ENCODE measurements around the gene CNTN2.

CNTN2 gene, protein sequence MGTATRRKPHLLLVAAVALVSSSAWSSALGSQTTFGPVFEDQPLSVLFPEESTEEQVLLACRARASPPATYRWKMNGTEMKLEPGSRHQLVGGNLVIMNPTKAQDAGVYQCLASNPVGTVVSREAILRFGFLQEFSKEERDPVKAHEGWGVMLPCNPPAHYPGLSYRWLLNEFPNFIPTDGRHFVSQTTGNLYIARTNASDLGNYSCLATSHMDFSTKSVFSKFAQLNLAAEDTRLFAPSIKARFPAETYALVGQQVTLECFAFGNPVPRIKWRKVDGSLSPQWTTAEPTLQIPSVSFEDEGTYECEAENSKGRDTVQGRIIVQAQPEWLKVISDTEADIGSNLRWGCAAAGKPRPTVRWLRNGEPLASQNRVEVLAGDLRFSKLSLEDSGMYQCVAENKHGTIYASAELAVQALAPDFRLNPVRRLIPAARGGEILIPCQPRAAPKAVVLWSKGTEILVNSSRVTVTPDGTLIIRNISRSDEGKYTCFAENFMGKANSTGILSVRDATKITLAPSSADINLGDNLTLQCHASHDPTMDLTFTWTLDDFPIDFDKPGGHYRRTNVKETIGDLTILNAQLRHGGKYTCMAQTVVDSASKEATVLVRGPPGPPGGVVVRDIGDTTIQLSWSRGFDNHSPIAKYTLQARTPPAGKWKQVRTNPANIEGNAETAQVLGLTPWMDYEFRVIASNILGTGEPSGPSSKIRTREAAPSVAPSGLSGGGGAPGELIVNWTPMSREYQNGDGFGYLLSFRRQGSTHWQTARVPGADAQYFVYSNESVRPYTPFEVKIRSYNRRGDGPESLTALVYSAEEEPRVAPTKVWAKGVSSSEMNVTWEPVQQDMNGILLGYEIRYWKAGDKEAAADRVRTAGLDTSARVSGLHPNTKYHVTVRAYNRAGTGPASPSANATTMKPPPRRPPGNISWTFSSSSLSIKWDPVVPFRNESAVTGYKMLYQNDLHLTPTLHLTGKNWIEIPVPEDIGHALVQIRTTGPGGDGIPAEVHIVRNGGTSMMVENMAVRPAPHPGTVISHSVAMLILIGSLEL

DNA sequence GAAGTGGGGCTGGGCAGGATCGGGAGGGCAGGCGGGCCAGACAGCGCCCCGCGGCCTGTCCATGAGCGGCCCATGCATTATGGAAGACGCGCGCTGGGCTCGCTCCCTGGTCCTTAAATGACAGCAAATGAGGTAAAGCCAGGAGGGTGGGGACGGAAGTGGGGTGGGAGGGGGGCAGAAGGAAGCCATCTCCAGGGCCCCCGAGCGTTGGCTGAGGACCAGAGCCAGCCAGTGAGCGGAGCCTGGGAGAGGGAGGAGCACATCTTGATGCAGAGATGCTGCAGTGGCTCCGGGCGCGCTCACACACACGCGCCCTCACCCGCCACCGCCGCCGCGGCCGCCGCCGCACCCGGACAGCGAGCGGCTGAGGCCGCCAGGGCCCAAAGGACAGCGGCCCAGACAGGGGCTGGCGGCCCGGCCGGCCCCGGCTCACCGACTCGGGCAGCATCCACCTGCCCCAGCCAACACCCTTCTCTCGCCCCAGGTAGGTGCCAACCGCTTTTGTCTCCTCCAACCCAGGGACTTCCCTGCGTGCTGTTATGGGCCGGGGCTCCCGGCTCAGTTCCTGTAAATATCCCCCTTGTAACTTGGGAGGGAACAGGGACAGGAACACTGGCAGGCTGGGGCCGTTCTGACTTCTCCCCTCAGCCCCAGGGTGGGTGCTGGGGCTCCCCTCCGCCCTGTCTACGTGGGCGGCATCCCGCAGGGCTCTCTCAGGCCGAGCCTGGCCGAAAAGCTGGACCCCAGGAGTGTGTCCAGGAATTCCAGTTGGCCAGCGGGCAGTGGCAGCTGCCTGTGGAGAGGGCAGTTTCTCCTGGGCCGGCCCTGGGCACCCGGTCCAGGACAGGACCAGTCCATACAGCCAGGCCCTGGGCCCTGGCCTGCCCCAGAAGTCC is at the start of gene CNTN2:
Gene CNTN2, plus strand, starts transcription at position 302 of the 896 bp plus-strand sequence. CDS start 9,974 bp downstream, outside the sequence.
- DNase-seq = peak in 54 of 56 donors; percentile 39 to 93 (median 81)

DNA sequence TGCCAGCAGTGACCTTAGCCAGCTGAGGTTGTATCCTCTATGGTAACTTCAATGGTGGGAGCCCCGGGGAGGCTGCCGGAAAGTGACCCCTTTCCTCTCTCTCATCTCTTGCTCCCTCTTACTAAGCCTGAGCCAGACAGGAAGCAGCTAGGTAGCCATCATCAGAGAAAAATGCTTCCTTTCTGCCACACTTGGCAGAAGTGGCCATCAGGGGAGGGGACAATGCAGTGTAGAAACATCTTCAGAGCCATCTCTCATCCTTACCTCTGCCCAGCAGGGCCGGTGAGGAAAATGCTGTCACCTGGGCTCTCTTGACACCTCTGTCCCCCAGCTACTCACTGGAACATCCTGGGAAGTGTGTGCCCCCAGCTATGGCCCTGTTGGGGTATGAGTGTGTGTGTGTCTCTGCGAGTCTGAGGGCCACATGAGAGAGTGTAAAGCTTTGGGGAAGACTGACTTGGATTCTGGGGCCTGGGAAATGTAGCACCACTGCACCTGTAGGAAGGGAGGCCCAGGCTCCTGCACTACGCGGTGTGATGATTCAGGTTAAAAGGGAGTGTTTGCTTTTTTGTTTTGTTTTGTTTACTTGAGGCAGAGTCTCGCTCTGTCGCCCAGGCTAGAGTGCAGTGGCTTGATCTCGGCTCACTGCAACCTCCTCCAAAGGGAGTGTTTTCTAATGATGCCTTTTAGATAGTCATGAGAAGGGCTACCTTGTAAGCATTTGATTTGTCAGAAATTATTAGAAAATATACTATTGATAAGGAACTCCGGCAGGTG is 48.7 kb upstream of the CNTN2 start:
- no peak for DNase-seq

DNA sequence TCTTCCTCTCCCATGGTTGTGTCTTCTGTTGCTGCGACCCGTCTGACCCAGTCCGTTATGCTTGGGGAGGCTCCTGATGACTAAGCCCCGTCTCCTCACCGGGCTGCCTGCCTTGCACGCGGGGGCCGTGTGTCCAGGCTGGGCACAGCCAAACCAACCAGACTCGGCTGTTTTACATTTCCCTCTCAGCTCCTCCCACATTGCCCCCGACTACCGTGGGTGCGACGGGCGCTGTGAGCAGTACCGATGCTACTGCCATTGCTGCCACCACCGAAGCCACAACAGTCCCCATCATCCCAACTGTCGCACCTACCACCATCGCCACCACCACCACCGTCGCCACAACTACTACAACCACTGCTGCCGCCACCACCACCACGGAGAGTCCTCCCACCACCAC is 46.0 kb upstream of the CNTN2 start:
- peak in 1 of 56 donors; percentile 18 for DNase-seq

DNA sequence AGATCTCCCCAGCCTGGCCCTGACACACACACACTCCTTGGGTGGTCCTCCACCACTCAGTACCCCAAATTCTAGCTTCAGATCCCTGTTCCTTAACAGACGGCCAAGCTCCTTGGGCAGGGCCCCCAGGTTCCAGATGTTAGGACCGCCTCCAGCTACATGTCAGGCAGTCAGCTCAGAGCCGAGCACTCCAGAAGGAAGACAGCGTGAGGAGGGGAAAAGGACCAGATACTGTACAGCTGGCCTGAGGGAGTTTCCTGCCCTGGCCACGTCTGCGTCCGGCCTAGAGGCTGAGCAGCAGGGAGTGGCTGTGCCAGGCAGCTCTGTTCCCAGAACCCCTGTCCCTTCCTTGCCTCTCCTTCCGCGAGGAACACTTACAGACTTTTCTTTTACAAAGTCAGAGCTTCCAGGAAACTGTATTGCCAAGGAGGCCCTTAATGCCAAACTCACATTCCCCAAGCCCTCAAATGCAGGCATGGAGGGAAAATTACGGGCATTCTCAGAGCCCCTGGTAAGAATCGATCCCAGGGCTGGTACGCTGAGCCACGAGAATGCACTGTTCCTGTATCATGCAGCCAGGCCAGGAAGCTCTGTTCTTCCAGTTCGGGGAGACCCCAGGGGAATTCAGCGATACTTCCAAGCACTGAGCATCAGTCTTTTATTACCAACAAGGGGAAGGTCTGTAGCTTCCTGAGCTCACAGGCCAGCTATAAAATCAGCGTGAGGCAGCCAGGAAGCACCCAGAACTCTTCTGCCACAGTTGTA is 45.2 kb upstream of the CNTN2 start:
- DNase-seq = no peak

DNA sequence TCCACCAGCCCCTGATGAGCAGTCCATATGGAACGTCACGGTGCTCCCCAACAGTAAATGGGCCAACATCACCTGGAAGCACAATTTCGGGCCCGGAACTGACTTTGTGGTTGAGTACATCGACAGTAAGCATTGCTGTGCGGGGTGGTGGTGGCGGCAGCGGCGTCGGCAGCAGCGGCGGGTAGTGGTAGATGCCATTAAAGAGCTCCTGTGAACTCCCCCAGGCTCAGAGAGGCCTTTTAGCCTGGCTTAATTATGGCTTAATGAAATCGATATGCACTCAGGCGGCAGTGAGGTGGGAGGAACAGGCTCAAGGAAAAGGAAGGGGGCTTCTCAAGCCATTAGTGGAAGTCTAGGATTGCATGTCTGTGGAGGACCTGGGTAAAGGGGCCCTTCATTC is 41.9 kb upstream of the CNTN2 start:
- DNase-seq = no peak

DNA sequence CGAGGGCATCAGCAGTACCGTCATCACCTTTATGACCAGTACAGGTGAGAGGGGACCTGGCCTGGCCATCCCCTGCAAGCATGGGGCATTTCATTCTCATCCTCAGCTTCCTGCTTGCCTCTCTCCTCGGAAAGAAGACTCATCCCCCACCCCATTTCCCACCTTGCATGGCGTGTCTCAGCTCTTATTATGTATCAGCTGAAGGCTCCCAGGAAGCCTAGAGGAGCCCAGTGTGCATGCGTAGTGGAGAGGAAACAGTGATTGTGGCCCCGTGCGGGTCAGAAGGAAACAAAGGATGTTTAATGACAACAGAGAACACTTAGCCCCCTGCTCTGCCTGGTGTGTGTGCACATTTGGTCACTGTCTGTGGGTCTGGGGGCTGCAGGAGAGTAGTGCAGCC is 40.3 kb upstream of the CNTN2 start:
- no peak for DNase-seq

DNA sequence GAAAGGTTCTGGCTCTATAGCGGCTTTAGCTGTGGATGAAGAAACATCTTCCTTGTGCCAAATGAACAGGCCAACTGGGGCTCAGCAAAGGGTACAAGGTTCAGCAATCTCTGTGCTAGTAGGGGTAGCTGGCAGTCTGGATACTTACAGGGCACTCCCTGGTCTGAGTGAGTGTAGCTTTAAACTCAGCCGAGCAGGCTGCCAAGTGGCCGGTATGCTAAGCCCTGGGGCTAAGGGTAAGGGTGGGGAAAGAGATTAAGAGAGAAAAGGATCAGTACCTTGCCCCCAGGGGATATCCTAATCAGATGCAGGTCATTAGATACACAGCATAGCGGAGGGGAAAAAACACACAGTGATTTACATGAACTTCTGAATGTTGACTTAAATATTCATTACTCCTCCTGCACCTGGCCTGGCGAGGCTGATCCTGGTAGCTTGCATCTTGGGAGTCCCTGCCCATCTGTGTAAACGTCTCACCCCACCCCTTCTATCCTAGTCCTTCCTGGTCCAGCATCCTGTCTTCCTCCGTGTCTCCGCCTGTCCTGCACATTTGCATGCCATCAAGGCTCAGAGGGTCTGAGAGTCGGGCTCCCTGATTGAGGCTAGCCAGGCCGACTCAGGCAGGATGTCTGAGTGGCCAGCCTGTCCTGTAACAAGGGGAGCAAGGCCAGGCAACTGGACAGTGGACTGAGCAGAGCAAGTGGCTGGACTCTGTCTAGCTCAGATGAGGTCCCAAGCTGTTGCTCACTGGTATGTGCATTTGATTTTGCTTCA is 39.5 kb upstream of the CNTN2 start:
- no peak for DNase-seq

DNA sequence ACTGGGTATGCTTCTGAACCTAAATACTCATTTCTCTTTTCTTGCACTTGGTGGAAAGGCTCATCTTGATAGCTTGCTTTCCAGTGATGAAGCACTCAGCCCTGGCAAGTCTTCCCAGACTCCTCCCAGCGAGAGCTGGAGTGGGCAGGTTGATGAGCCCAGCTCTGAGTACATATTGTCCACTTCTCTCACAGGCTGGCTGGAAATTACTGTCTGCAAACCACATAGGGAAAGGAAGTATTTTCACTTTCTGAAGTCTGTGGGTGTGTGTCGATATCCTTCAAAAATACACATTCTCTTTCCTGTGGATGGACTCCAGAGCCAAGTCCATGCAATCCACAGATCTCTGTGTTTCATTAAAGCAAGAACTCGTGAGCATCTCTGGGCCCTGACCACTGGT is 38.7 kb upstream of the CNTN2 start:
- peak in 9 of 56 donors; percentile 9 to 54 (median 25) for DNase-seq

DNA sequence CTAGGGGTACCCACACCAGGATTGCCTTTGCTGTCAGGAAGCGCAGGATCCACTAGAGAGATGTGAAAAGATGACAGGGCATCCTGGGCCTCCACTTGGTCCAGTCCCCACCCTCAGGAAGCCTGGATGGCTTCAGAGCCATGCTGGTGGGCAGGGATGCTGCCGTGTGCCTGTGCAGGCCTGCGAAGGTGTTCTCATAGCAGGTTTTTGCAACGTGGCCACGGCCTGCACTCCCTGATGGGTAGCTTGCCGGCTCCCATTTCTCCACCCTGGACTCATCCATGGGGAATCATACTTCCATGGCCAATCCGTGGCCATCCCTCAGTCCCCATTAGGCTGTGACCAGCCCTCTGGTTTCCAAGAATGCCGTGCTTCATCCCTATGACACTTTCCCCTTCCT is 34.1 kb upstream of the CNTN2 start:
- DNase-seq = no peak

DNA sequence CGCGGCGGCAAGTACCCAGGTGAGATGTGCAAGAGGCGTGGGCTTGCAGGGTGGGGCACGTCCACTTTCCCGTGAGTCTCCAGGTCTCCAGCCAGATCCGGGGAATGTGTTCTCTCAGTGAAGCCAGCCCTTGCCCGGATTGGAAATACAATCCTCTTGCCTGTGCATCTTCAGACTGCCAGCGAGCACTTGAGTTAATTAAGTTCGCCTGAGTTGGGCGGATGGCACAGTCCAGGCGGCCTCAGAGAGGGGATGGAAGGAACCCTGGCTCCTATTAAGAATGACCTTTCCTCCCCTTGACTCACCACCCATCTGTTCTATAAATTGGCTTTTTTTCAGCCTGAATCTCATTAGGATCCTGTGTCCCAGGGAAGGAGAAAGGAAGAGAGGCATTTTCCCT is 33.3 kb upstream of the CNTN2 start:
- no peak for DNase-seq

DNA sequence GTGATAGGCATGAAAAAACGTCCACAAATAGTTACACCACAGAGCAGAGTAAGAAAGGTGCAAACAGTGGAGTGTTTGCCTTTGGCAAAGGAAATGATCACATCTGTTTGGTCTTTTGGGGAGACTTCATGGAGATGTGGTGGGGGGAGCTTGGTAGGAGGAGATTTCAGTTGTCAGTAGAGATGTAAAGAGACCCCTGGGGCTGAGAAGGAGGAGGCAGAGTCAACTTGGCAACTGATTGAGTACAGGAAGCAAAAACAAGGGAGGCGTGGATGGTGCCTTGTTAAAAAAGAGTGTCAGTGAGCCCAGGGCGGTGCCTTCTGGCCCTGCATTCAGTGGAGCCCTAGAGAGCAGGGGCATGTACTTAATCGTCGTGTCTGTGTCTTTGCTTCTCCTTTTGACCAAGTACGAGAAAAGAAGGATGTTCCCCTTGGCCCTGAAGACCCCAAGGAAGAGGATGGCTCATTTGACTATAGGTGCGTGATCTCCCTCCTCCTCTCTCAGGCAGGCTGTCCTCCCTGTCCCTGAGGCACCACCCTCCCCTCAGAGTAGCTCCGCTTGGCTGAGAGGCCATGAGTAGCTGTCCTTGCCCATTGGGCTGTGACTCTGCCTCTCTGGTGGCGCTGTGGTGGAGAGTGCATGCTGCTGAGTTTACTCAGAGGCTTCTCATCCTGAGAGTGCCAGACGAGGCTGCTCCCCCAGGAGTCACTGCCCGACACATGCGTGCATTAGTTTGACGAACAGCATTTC is 30.4 kb upstream of the CNTN2 start:
- DNase-seq = peak in 1 of 56 donors; percentile 16

DNA sequence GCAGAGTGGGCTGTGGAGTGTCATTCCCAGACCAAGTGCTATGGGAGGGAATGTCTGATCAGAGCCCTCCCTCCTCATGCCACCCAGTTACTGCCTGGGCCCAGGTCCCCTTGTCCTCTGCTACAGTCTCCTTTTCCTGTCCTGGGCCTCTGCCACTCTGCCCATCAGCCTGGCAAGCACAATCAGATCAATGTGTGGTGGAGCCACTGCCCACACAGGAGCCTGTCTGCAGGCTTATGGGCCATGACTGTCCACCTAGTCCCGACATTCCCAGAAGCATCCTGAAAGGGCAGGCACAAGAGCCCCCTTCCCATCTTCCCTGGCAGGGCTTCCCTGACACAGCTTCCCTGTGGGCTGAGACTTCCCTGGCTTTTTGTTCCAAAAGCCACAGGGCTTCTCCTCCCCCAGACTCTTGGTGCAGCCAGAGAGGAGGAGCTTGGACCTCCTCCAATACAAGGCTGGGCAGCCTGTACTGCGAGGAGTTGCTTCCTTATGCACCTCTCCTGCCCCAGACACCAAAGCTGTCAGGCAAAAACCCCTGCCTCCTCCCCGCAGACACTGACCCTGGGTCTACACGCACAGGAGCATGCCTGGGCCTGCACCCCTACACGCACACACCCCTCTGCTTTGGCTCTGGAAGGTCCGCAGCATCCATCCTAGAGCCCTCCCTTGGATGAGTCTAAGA is 29.2 kb upstream of the CNTN2 start:
- peak in 34 of 56 donors; percentile 10 to 73 (median 41) for DNase-seq

DNA sequence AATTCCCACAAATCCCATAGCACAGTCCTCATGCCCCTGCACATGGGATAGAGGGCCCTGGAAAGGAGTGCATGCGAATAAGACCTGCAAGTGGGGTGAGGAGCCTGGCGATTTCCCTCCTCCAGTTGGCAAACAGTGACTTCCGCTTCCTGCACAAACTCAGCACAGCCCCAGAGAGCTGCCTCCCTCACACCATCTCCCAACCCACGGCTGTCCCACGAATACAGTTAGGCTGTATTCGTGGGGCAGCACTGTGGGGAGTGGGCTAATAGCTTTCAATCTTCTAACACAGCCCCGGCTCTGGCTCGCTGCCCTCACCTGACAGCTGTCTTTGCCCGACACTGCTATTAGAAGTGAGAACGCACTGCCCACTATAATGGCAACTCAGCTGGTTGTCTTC is 28.2 kb upstream of the CNTN2 start:
- peak in 4 of 56 donors; percentile 9 to 20 (median 17) for DNase-seq

DNA sequence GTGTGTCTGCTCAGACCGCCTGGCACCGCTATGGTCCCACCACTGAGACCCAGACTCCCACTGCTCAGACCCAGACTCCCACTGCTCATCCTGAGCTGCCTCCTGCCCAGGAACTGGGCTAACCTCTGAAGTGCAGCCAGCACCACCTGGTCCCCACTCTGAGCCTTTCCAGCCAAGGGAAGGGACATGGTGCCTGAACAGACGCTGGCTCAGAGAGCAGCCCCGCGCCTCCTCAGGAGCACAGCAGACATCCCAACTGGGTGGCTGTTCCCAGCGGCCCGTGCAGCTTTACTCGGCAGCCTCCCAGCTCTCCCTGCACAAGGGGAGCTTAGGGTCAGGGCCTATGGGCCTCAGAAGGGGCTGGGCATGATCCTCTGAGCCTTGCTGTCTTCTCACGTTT is 27.8 kb upstream of the CNTN2 start:
- DNase-seq = no peak

DNA sequence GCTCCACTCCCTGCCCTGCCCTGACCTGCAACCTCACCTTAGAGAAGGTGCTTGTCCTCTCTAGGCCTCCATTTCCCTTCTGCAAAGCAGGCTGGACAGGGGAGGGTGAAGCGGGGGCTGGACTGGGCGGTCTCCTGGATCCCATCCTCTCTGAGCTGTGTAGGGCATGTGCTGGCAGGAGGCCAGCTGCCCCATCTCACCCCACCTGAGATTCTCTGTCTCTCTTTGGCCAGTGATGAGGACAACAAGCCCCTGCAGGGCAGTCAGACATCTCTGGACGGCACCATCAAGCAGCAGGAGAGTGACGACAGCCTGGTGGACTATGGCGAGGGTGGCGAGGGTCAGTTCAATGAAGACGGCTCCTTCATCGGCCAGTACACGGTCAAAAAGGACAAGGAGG is 26.9 kb upstream of the CNTN2 start:
- DNase-seq = peak in 1 of 56 donors; percentile 37

DNA sequence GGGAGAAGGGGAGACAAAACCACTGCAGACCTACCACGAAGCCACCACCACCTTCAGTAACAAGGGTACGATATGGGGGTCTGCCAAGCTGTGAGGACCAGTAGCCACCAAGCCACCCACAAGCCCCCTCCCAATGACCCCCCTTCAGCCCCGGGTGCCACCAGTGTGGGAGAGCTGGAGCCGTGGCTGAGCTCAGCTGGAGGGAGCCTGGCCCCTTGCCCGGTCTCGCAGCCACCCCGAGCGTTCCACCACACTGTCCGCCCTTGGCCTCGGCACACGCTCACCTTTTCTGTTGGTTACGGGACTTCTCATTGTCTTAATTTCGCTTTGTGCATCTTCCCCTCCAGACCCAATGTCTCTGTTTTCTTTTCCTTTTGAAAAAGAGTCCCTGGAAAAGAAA is 26.4 kb upstream of the CNTN2 start:
- peak in 5 of 56 donors; percentile 15 to 44 (median 17) for DNase-seq

DNA sequence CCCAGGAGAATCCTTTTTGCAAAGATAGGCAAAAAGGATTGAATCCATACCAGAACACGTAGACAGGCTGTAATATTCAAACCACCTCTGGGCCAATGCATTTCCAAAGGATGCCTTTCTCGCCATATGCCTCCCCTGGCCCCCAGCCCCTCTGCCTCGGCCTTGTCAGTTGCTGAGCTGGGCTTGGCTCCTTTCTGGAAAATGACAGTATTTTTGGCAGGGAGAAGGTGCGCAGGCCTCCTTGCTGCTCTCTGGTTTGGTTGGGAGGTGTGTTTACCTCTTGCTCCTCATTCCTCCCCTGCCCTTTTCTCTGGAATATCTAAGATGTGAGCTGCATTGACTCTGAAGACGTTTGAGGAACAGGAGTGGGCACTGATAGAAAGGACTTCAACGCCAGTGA is 26.0 kb upstream of the CNTN2 start:
- DNase-seq = no peak
